Naive B cell (primary cell): ENCODE measurements around the gene PKHD1. TPM values are rescaled to one million over a fixed set of nuclear protein-coding genes. Genes with fewer than 3 reads are reported as not detected.

Experiments
- ATAC-seq, 2 donors: fragments of 150-1000 bp; cut with Tn5 transposase; 2 replicates each; pipeline ENCODE4 v1.10.0; 2021; ENCODE audit warnings: low read depth in 2 of 2, mild to moderate bottlenecking in 2 of 2, moderate library complexity in 2 of 2
- DNase-seq: peaks from one replicate; pipeline ENCODE4 v3.0.0; 2022
- H3K27ac Mint-ChIP-seq, 6 donors: one replicate each; pipeline ENCODE4 v1.8.0; 2020 to 2022; ENCODE audit warnings: mild to moderate bottlenecking in 6 of 6, mixed read lengths in 6 of 6, moderate library complexity in 5 of 6, inconsistent platforms in 2 of 6
- H3K27me3 Mint-ChIP-seq, 3 donors: one replicate each; pipeline ENCODE4 v1.8.0; 2021 to 2022; ENCODE audit warnings: mixed read lengths in 3 of 3, mild to moderate bottlenecking in 1 of 3
- H3K36me3 Mint-ChIP-seq, 2 donors: one replicate each; pipeline ENCODE4 v1.8.0; 2020 to 2022; ENCODE audit warnings: mixed read lengths in 2 of 2, inconsistent platforms in 1 of 2, mild to moderate bottlenecking in 1 of 2
- H3K4me1 Mint-ChIP-seq, 3 donors: one replicate each; pipeline ENCODE4 v1.8.0; 2020 to 2022; ENCODE audit warnings: mixed read lengths in 3 of 3, inconsistent platforms in 1 of 3, mild to moderate bottlenecking in 1 of 3, moderate library complexity in 1 of 3
- H3K4me3 Mint-ChIP-seq, 8 donors: one replicate each; pipeline ENCODE4 v1.8.0; 2020 to 2022; ENCODE audit warnings: mild to moderate bottlenecking in 8 of 8, mixed read lengths in 8 of 8, moderate library complexity in 8 of 8, inconsistent platforms in 2 of 8
- H3K9me3 Mint-ChIP-seq, 7 donors: one replicate each; pipeline ENCODE4 v1.8.0; 2020 to 2022; ENCODE audit warnings: mixed read lengths in 7 of 7, mild to moderate bottlenecking in 5 of 7, inconsistent platforms in 2 of 7, moderate library complexity in 1 of 7
- polyA plus RNA-seq, 6 donors: library from polyadenylated mRNA; unstranded; fragments of 300-500 nt; fragmentation: Illumina TruSeq; gene quantifications; one replicate each; pipeline ENCODE4 v1.2.3, GENCODE V29; 2021; ENCODE audit warnings: low read depth in 6 of 6

The PKHD1 gene
- polyA plus RNA-seq, 6 donors from 2014 or later = not detected

GRCh38 chr6:52053038-52053695, 34.2 kb downstream of the PKHD1 start:
- Mint-ChIP-seq H3K36me3 (no peaks in the 10 kb centered on the region), H3K4me1 (no peaks in the 10 kb centered on the region), H3K9me3 (no peaks in the 10 kb centered on the region), H3K4me3 (no peak overlapping the region), H3K27ac (no peak overlapping the region), H3K27me3 (no peaks in the 10 kb centered on the region)
- no peak for DNase-seq
- ATAC-seq = no peak

- no peak overlapping the region for H3K4me3 Mint-ChIP-seq
- H3K4me1 Mint-ChIP-seq = no peaks in the 10 kb centered on the region
- H3K9me3 Mint-ChIP-seq = no peaks in the 10 kb centered on the region
- DNase-seq (no peak), ATAC-seq (no peak)
- no peaks in the 10 kb centered on the region for H3K27me3 Mint-ChIP-seq
- H3K36me3 Mint-ChIP-seq = no peaks in the 10 kb centered on the region
- no peak overlapping the region for H3K27ac Mint-ChIP-seq
These were observed 37.4 kb downstream of the PKHD1 start for GRCh38 chr6:52050051-52050405.

- H3K27ac Mint-ChIP-seq = no peak overlapping the region
- H3K36me3 Mint-ChIP-seq = no peaks in the 10 kb centered on the region
- H3K9me3 Mint-ChIP-seq = no peaks in the 10 kb centered on the region
- no peaks in the 10 kb centered on the region for H3K4me1 Mint-ChIP-seq
- no peaks in the 10 kb centered on the region for H3K27me3 Mint-ChIP-seq
- H3K4me3 Mint-ChIP-seq = no peak overlapping the region
- DNase-seq = peak; percentile 5
- no peak for ATAC-seq
These were observed 38.0 kb downstream of the PKHD1 start for GRCh38 chr6:52049252-52050050.

GRCh38 chr6:52046456-52046855, 41.0 kb downstream of the PKHD1 start:
- Mint-ChIP-seq H3K36me3 (no peaks in the 10 kb centered on the region), H3K9me3 (no peaks in the 10 kb centered on the region), H3K27me3 (peaks cover 0 to 13% (median 5%) of the 10 kb centered on the region in 3 donors), H3K4me1 (no peaks in the 10 kb centered on the region), H3K27ac (no peak overlapping the region), H3K4me3 (no peak overlapping the region)
- ATAC-seq = no peak
- DNase-seq = no peak

GRCh38 chr6:52045481-52045880, 41.9 kb downstream of the PKHD1 start:
- H3K4me1 Mint-ChIP-seq = no peaks in the 10 kb centered on the region
- peaks cover 0 to 3% (median 0%) of the 10 kb centered on the region in 7 donors for H3K9me3 Mint-ChIP-seq
- no peak overlapping the region for H3K27ac Mint-ChIP-seq
- ATAC-seq (no peak), DNase-seq (no peak)
- H3K4me3 Mint-ChIP-seq = no peak overlapping the region
- H3K27me3 Mint-ChIP-seq = peaks cover 1 to 18% (median 8%) of the 10 kb centered on the region in 3 donors
- H3K36me3 Mint-ChIP-seq = no peaks in the 10 kb centered on the region

GRCh38 chr6:52045033-52045432, 42.4 kb downstream of the PKHD1 start:
- Mint-ChIP-seq H3K36me3 (no peaks in the 10 kb centered on the region), H3K4me3 (no peak overlapping the region), H3K9me3 (peaks cover 0 to 4% (median 0%) of the 10 kb centered on the region in 7 donors), H3K27ac (no peak overlapping the region), H3K27me3 (peaks cover 3 to 21% (median 11%) of the 10 kb centered on the region in 3 donors), H3K4me1 (no peaks in the 10 kb centered on the region)
- DNase-seq = no peak
- ATAC-seq = no peak

- Mint-ChIP-seq H3K27ac (no peak overlapping the region), H3K9me3 (peaks cover 0 to 4% (median 0%) of the 10 kb centered on the region in 7 donors), H3K36me3 (no peaks in the 10 kb centered on the region), H3K4me3 (no peak overlapping the region), H3K4me1 (no peaks in the 10 kb centered on the region), H3K27me3 (peaks cover 3 to 21% (median 11%) of the 10 kb centered on the region in 3 donors)
- DNase-seq (no peak), ATAC-seq (no peak)
These were observed 45.1 kb downstream of the PKHD1 start for GRCh38 chr6:52042141-52042885.

GRCh38 chr6:52041134-52041533, 46.3 kb downstream of the PKHD1 start:
- Mint-ChIP-seq H3K9me3 (peaks cover 0 to 4% (median 0%) of the 10 kb centered on the region in 7 donors), H3K27ac (no peak overlapping the region), H3K4me3 (no peak overlapping the region), H3K27me3 (peaks cover 3 to 21% (median 11%) of the 10 kb centered on the region in 3 donors), H3K36me3 (no peaks in the 10 kb centered on the region), H3K4me1 (no peaks in the 10 kb centered on the region)
- ATAC-seq = no peak
- no peak for DNase-seq

GRCh38 chr6:52027699-52028098, 59.7 kb downstream of the PKHD1 start:
- Mint-ChIP-seq H3K36me3 (peaks cover 1 to 2% of the 10 kb centered on the region in 2 donors), H3K4me1 (no peaks in the 10 kb centered on the region), H3K27ac (peak overlapping the region in 1 of 6 donors; percentile 2), H3K27me3 (peaks cover 12 to 20% (median 18%) of the 10 kb centered on the region in 3 donors), H3K9me3 (peaks cover 0 to 6% (median 3%) of the 10 kb centered on the region in 7 donors), H3K4me3 (no peak overlapping the region)
- DNase-seq (no peak), ATAC-seq (no peak)

- Mint-ChIP-seq H3K9me3 (peaks cover 0 to 1% (median 0%) of the 10 kb centered on the region in 7 donors), H3K27ac (no peak overlapping the region), H3K4me3 (no peak overlapping the region), H3K36me3 (no peaks in the 10 kb centered on the region), H3K4me1 (no peaks in the 10 kb centered on the region), H3K27me3 (peaks cover 17 to 26% (median 22%) of the 10 kb centered on the region in 3 donors)
- DNase-seq (no peak), ATAC-seq (no peak)
These were observed 62.9 kb downstream of the PKHD1 start for GRCh38 chr6:52024451-52025068.

- no peaks in the 10 kb centered on the region for H3K36me3 Mint-ChIP-seq
- ATAC-seq (no peak), DNase-seq (no peak)
- H3K9me3 Mint-ChIP-seq = peaks cover 0 to under 1% (median 0%) of the 10 kb centered on the region in 7 donors
- no peaks in the 10 kb centered on the region for H3K4me1 Mint-ChIP-seq
- H3K27ac Mint-ChIP-seq = no peak overlapping the region
- H3K27me3 Mint-ChIP-seq = peaks cover 13 to 22% (median 14%) of the 10 kb centered on the region in 3 donors
- H3K4me3 Mint-ChIP-seq = peak overlapping the region in 1 of 8 donors; percentile 49
These were observed 64.7 kb downstream of the PKHD1 start for GRCh38 chr6:52022675-52023074.

- no peaks in the 10 kb centered on the region for H3K9me3 Mint-ChIP-seq
- no peaks in the 10 kb centered on the region for H3K36me3 Mint-ChIP-seq
- no peak overlapping the region for H3K27ac Mint-ChIP-seq
- H3K4me1 Mint-ChIP-seq = no peaks in the 10 kb centered on the region
- H3K27me3 Mint-ChIP-seq = peaks cover 5 to 11% (median 11%) of the 10 kb centered on the region in 3 donors
- ATAC-seq = no peak
- DNase-seq = peak; percentile 2
- no peak overlapping the region for H3K4me3 Mint-ChIP-seq
These were observed 66.4 kb downstream of the PKHD1 start for GRCh38 chr6:52020945-52021570.

- DNase-seq (no peak), ATAC-seq (no peak)
- no peaks in the 10 kb centered on the region for H3K4me1 Mint-ChIP-seq
- H3K4me3 Mint-ChIP-seq = no peak overlapping the region
- H3K36me3 Mint-ChIP-seq = no peaks in the 10 kb centered on the region
- peaks cover 5 to 11% (median 11%) of the 10 kb centered on the region in 3 donors for H3K27me3 Mint-ChIP-seq
- no peaks in the 10 kb centered on the region for H3K9me3 Mint-ChIP-seq
- H3K27ac Mint-ChIP-seq = peak overlapping the region in 1 of 6 donors; percentile 10
These were observed 67.5 kb downstream of the PKHD1 start for GRCh38 chr6:52019881-52020280.
